SK-N-SH treated with all-trans-retinoic acid at 6 μM for 48 hours (cell line): Measurements from ENCODE around the gene WNT7A.

Experiments
- ATAC-seq: fragments of 200-7000 bp; cut with Tn5 transposase; 3 replicates; pipeline ENCODE4 v1.9.1; 2020; ENCODE audit warnings: mild to moderate bottlenecking, moderate library complexity
- ARNTL ChIP-seq: fragments of 450-650 bp; formaldehyde crosslinking; IDR thresholded peaks from 2 replicates; pipeline ENCODE4 v1.5.0; 2020; ENCODE audit warnings: low read depth, mild to moderate bottlenecking, moderate library complexity, borderline replicate concordance
- CSDC2 ChIP-seq: fragments of 250-450 bp; sonication (Bioruptor Pico); IDR thresholded peaks from 2 replicates; pipeline ENCODE4 v1.5.0; 2020; ENCODE audit warnings: mild to moderate bottlenecking, moderate library complexity
- ESRRG ChIP-seq: fragments of 250-450 bp; sonication (Bioruptor Pico); IDR thresholded peaks from 2 replicates; pipeline ENCODE4 v1.6.1; 2021; ENCODE audit warnings: mild to moderate bottlenecking
- GLIS3 ChIP-seq: fragments of 250-450 bp; sonication (Bioruptor Pico); IDR thresholded peaks from 2 replicates; pipeline ENCODE4 v1.5.0; 2020; ENCODE audit warnings: mild to moderate bottlenecking, moderate library complexity
- ISL1 ChIP-seq: fragments of 250-450 bp; sonication (Bioruptor Pico); IDR thresholded peaks from 2 replicates; pipeline ENCODE4 v2.1.2; 2022; ENCODE audit warnings: mild to moderate bottlenecking, moderate library complexity
- OSR1 ChIP-seq: fragments of 250-450 bp; sonication (Bioruptor Pico); IDR thresholded peaks from 2 replicates; pipeline ENCODE4 v1.8.0; 2022; ENCODE audit warnings: moderate library complexity, mild to moderate bottlenecking, inconsistent platforms
- PPARA ChIP-seq: fragments of 250-450 bp; sonication (Bioruptor Pico); IDR thresholded peaks from 2 replicates; pipeline ENCODE4 v1.5.0; 2020; ENCODE audit warnings: mild to moderate bottlenecking, borderline replicate concordance
- SNAI2 ChIP-seq: fragments of 250-450 bp; sonication (Bioruptor Pico); IDR thresholded peaks from 2 replicates; pipeline ENCODE4 v1.5.0; 2020; ENCODE audit warnings: mild to moderate bottlenecking, moderate library complexity
- TCF4 ChIP-seq: fragments of 250-450 bp; sonication (Bioruptor Pico); IDR thresholded peaks from 2 replicates; pipeline ENCODE4 v1.8.0; 2021; ENCODE audit warnings: mild to moderate bottlenecking, moderate library complexity, borderline replicate concordance
- TOX ChIP-seq: fragments of 250-450 bp; sonication (Bioruptor Pico); IDR thresholded peaks from 2 replicates; pipeline ENCODE4 v1.8.0; 2021; ENCODE audit warnings: mild to moderate bottlenecking, moderate library complexity, borderline replicate concordance
- ZC3H10 ChIP-seq: fragments of 250-450 bp; sonication (Bioruptor Pico); IDR thresholded peaks from 2 replicates; pipeline ENCODE4 v1.5.1; 2021; ENCODE audit warnings: mild to moderate bottlenecking, moderate library complexity
- ZFP3 ChIP-seq: fragments of 250-450 bp; sonication (Bioruptor Pico); IDR thresholded peaks from 2 replicates; pipeline ENCODE4 v1.5.0; 2020; ENCODE audit warnings: mild to moderate bottlenecking, moderate library complexity
- ZFP30 ChIP-seq: fragments of 450-650 bp; formaldehyde crosslinking; IDR thresholded peaks from 2 replicates; pipeline ENCODE4 v1.5.0; 2022; ENCODE audit warnings: mild to moderate bottlenecking, moderate library complexity
- ZNF70 ChIP-seq: fragments of 450-650 bp; formaldehyde crosslinking; IDR thresholded peaks from 2 replicates; pipeline ENCODE4 v1.5.0; 2020; ENCODE audit warnings: mild to moderate bottlenecking, moderate library complexity
- ZNF8 ChIP-seq: fragments of 450-650 bp; formaldehyde crosslinking; IDR thresholded peaks from 2 replicates; pipeline ENCODE4 v1.5.0; 2020; ENCODE audit warnings: mild to moderate bottlenecking, moderate library complexity
- TF ChIP-seq, protein P1 (sequence below): fragments of 250-450 bp; sonication (Bioruptor Pico); IDR thresholded peaks from 2 replicates; pipeline ENCODE4 v1.8.0; 2021; ENCODE audit warnings: low read depth, mild to moderate bottlenecking, moderate library complexity, borderline replicate concordance
- TF ChIP-seq, protein P2 (sequence below): fragments of 250-450 bp; sonication (Bioruptor Pico); IDR thresholded peaks from 2 replicates; pipeline ENCODE4 v1.5.1; 2021; ENCODE audit warnings: mild to moderate bottlenecking, moderate library complexity
- TF ChIP-seq, protein P3 (sequence below): fragments of 250-450 bp; sonication (Bioruptor Pico); IDR thresholded peaks from 2 replicates; pipeline ENCODE4 v1.5.0; 2020; ENCODE audit warnings: mild to moderate bottlenecking, moderate library complexity
- TF ChIP-seq, protein P4 (sequence below): fragments of 250-450 bp; sonication (Bioruptor Pico); IDR thresholded peaks from 2 replicates; pipeline ENCODE4 v1.5.1; 2020; ENCODE audit warnings: low read depth, mild to moderate bottlenecking, moderate library complexity

Gene WNT7A

DNA sequence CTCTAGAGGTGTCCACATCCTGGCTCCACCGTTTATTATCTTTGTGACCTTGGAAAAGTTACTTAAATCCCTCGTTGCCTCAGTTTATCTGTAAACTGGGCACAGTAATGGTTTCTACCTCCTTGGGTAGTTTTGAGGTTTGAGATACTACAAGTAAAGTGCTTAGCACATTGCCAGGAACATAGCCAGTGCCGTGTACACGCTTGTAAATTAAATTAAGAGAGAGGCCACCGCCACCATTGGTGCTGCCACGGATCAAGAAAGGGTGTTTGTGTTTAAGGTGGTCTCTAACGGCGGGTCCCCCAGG, 5.8 kb upstream of the WNT7A start:
- TF ChIP-seq, protein P1, sequence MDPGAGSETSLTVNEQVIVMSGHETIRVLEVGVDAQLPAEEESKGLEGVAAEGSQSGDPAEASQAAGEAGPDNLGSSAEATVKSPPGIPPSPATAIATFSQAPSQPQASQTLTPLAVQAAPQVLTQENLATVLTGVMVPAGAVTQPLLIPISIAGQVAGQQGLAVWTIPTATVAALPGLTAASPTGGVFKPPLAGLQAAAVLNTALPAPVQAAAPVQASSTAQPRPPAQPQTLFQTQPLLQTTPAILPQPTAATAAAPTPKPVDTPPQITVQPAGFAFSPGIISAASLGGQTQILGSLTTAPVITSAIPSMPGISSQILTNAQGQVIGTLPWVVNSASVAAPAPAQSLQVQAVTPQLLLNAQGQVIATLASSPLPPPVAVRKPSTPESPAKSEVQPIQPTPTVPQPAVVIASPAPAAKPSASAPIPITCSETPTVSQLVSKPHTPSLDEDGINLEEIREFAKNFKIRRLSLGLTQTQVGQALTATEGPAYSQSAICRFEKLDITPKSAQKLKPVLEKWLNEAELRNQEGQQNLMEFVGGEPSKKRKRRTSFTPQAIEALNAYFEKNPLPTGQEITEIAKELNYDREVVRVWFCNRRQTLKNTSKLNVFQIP (CRISPR knock-in tag), result no peak
- TF ChIP-seq ISL1 (CRISPR knock-in tag), result no peak
- no peak for TF ChIP-seq ZNF8 (CRISPR knock-in tag)
- TF ChIP-seq CSDC2, result no peak
- no peak for TF ChIP-seq PPARA
- TF ChIP-seq, protein P2, sequence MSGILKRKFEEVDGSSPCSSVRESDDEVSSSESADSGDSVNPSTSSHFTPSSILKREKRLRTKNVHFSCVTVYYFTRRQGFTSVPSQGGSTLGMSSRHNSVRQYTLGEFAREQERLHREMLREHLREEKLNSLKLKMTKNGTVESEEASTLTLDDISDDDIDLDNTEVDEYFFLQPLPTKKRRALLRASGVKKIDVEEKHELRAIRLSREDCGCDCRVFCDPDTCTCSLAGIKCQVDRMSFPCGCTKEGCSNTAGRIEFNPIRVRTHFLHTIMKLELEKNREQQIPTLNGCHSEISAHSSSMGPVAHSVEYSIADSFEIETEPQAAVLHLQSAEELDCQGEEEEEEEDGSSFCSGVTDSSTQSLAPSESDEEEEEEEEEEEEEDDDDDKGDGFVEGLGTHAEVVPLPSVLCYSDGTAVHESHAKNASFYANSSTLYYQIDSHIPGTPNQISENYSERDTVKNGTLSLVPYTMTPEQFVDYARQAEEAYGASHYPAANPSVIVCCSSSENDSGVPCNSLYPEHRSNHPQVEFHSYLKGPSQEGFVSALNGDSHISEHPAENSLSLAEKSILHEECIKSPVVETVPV, result no peak
- TF ChIP-seq ZNF70 (CRISPR knock-in tag), result no peak
- no peak for TF ChIP-seq ZC3H10 (CRISPR knock-in tag)
- TF ChIP-seq ZFP30 (CRISPR knock-in tag), result no peak
- TF ChIP-seq GLIS3, result no peak
- TF ChIP-seq, protein P3, sequence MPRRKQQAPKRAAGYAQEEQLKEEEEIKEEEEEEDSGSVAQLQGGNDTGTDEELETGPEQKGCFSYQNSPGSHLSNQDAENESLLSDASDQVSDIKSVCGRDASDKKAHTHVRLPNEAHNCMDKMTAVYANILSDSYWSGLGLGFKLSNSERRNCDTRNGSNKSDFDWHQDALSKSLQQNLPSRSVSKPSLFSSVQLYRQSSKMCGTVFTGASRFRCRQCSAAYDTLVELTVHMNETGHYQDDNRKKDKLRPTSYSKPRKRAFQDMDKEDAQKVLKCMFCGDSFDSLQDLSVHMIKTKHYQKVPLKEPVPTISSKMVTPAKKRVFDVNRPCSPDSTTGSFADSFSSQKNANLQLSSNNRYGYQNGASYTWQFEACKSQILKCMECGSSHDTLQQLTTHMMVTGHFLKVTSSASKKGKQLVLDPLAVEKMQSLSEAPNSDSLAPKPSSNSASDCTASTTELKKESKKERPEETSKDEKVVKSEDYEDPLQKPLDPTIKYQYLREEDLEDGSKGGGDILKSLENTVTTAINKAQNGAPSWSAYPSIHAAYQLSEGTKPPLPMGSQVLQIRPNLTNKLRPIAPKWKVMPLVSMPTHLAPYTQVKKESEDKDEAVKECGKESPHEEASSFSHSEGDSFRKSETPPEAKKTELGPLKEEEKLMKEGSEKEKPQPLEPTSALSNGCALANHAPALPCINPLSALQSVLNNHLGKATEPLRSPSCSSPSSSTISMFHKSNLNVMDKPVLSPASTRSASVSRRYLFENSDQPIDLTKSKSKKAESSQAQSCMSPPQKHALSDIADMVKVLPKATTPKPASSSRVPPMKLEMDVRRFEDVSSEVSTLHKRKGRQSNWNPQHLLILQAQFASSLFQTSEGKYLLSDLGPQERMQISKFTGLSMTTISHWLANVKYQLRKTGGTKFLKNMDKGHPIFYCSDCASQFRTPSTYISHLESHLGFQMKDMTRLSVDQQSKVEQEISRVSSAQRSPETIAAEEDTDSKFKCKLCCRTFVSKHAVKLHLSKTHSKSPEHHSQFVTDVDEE (CRISPR knock-in tag), result no peak
- no peak for ATAC-seq

DNA sequence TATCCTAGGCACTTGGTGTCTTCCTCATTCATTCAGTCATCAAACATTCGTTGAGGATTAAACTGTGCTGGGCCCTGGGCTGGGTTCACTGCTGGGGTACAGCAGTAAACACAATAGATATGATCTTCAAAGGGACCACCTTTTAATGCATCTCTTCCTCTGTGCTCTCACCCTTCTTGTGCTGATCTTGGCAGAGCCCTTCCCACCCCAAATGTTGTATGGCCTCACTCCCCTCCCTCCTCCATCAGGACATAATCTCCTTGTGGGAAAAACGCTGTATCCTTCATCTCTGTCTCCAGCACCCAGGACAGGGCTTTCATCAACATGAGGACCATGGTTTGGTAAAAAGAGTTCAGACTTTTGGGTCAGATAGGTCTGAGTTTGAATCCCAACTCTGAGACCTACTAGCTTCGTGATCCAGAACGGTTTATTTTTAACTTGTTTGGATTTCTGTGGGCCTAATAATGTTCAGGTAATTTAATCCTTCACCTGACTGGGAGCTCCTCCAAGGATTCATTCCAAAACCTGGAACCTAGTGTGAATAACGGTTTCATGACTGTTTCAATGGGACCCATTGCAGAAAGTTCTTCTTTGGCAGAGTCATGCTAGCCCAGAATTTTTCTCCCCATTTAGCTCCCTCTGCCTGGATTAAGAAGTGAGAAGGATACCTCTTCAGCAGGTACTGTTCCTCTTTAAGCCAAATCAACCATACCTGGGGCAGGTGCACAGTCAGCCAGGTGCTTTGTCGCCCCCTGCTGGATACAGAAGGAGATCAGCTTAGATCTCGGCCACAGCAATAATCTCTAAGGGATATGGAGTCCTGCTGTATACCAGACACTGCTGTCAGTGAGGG, 5.2 kb upstream of the WNT7A start:
- peak; percentile 59 for ATAC-seq
- TF ChIP-seq ZNF8 (CRISPR knock-in tag), result no peak
- TF ChIP-seq PPARA, result no peak
- TF ChIP-seq, protein P2, result no peak

DNA sequence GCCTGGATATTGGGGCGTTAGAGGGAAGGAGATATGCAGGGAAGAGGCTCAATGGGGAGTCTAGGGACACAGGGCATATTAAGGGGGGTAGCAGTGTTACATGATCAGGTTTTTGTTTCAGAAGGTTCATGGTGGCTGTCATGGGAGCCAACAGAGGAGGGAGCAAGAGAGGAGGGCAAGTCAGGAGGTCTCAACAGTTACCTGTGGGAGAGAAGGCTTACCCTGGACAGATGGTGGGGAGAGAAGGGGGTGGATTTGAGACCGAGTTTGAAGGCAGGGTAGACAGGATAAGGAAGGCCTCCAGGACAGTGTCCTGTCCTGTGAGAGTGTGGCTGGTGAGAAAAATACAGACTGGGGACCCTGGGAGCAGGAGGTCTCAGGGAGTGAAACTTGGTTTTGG, 3.8 kb upstream of the WNT7A start:
- TF ChIP-seq TOX (no peak), OSR1 (CRISPR knock-in tag) (no peak), ZFP3 (CRISPR knock-in tag) (no peak), ESRRG (no peak), ISL1 (CRISPR knock-in tag) (no peak), ZC3H10 (CRISPR knock-in tag) (no peak), ARNTL (CRISPR knock-in tag) (no peak), GLIS3 (no peak), SNAI2 (CRISPR knock-in tag) (no peak), TCF4 (no peak), ZNF70 (CRISPR knock-in tag) (no peak), PPARA (no peak), CSDC2 (no peak)
- TF ChIP-seq, protein P3 (CRISPR knock-in tag), result no peak
- TF ChIP-seq, protein P1 (CRISPR knock-in tag), result no peak
- TF ChIP-seq, protein P4, sequence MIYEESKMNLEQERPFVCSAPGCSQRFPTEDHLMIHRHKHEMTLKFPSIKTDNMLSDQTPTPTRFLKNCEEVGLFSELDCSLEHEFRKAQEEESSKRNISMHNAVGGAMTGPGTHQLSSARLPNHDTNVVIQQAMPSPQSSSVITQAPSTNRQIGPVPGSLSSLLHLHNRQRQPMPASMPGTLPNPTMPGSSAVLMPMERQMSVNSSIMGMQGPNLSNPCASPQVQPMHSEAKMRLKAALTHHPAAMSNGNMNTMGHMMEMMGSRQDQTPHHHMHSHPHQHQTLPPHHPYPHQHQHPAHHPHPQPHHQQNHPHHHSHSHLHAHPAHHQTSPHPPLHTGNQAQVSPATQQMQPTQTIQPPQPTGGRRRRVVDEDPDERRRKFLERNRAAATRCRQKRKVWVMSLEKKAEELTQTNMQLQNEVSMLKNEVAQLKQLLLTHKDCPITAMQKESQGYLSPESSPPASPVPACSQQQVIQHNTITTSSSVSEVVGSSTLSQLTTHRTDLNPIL (CRISPR knock-in tag), result no peak
- TF ChIP-seq, protein P2, result no peak

More for the DNA sequence above, 3.8 kb upstream of the WNT7A start:
- no peak for ATAC-seq
